Choroid plexus epithelial cell (primary cell): ENCODE data around the gene PDZD2.

Source experiments
- DNase-seq: peaks from one replicate; pipeline ENCODE4 v3.0.0-alpha.2; 2010; ENCODE audit warnings: low read depth
- H3K4me3 ChIP-seq: 2 replicates; pipeline ENCODE4 v1.5.1; 2011; ENCODE audit warnings: low read depth, mild to moderate bottlenecking, control low read depth, low read length, moderate library complexity
- TF ChIP-seq, protein P1 (sequence below): conservative IDR thresholded peaks from 2 replicates; pipeline ENCODE4 v1.5.1; 2011; ENCODE audit warnings: low read depth, mild to moderate bottlenecking, control low read depth, inconsistent platforms, low read length, moderate library complexity

PDZD2 gene

DNA sequence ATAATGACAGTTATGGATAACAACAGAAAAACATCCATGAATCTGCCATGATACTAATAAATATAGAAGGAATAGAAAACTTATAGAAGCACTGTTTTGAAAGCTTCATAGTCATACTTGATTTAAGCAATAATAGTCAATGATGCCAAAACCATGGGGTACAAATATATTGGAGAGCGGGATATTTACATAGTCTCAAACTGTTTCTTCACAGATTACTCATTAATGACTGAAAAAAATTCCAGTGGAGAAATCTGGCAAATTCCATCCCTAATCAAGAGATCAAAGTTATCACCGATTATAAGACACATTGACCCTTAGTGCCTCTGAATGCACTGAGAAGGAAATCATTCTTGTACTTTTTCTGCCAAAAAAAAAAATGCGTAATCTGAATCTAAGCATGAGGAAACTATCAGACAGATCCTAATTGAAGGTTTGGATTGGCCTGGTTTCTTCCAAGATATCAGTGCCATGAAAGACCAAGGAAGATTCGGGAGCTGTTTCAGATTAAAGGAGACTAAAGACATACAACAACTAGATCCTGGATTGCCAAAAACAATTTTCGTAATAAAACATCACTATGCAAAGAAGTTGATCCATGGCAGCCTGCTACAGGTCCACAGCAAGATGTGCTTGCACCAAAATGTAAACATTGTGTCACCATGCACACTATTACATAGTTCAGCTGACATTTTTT is 429.0 kb downstream of the PDZD2 start:
- H3K4me3 ChIP-seq = no peak overlapping the region
- TF ChIP-seq, protein P1, sequence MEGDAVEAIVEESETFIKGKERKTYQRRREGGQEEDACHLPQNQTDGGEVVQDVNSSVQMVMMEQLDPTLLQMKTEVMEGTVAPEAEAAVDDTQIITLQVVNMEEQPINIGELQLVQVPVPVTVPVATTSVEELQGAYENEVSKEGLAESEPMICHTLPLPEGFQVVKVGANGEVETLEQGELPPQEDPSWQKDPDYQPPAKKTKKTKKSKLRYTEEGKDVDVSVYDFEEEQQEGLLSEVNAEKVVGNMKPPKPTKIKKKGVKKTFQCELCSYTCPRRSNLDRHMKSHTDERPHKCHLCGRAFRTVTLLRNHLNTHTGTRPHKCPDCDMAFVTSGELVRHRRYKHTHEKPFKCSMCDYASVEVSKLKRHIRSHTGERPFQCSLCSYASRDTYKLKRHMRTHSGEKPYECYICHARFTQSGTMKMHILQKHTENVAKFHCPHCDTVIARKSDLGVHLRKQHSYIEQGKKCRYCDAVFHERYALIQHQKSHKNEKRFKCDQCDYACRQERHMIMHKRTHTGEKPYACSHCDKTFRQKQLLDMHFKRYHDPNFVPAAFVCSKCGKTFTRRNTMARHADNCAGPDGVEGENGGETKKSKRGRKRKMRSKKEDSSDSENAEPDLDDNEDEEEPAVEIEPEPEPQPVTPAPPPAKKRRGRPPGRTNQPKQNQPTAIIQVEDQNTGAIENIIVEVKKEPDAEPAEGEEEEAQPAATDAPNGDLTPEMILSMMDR = no peak
- DNase-seq = no peak

DNA sequence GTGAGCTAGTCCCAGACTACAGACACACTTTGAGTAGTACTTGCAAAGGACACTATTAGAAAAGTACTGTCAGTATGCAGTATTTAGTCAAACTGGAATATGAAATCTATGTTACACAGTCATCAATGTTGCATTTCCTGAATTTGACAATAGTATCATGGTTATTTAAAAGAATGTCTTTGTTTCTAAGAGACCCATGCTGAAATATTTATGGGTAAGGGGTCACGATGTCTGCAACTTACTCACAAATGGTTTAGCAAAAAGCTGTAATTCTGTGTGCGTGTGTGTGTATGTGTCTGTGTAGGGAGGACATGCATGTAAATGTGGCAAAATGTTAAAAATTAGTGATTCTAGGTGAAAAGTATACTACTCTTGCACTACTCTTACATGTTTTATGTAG is 429.6 kb downstream of the PDZD2 start:
- DNase-seq = no peak
- no peak overlapping the region for H3K4me3 ChIP-seq
- TF ChIP-seq, protein P1 = no peak

DNA sequence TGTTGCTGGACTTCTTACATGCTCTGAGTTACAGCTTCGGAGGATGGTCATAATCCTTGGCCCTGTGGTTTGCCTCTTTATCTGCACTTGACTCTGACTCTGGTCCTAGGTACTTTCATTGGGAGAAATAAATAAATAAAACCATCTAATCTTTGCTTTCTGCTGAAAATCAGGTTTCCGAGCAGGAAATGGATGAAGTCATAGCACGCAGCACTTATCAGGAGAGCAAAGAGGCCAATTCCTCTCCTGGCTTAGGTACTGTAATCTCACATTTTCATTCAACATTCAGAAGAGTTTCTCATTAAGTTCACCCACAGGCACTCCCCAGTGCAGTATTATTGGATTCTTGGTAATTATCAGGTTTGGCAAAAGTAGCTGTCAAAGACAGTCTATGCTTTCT is 430.5 kb downstream of the PDZD2 start:
- H3K4me3 ChIP-seq = no peak overlapping the region
- TF ChIP-seq, protein P1 = no peak

DNA sequence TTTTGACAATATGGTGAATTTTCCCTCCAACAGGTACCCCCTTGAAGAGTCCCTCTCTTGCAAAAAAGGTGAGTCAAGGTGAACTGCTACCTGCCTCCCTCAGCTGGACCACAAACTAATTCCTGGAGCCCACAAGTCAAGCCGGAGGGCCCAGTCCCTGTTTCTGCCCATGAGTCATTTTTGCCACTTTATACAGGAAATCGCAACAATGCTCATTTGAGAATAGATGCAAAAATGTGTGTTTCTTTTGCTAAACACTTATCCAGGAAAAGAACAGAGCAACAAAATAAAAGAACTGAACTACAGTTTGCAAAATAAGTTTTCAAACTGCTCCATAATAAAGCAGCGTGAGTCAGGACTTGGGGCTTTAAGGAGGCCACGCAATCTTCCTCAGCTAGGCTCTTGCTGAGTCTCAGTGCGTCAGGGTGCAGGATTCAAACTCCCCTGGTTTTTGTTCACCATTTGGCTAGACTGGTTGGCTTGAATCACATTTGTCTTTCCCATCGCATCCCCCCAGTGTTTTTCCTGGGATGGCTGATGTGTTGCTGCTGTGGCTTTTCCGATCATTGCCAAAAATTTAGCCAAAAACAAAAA is 432.5 kb downstream of the PDZD2 start:
- H3K4me3 ChIP-seq = no peak overlapping the region
- TF ChIP-seq, protein P1 = no peak
- no peak for DNase-seq

More for the DNA sequence above, 430.5 kb downstream of the PDZD2 start:
- DNase-seq = no peak

DNA sequence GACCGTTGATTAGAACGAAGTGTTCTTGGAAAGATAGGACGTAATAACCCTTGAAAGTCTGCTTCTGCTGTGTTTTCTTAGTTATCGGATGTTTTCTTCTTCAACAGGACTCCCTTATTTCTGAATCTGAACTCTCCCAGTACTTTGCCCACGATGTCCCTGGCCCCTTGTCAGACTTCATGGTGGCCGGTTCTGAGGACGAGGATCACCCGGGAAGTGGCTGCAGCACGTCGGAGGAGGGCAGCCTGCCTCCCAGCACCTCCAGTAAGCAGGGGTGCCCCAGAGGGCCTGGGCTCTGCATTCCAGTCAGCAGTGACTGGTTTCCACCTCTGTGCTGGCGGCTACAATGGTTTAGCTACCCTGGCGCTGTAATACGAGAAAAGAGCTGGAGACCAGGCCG is 433.1 kb downstream of the PDZD2 start:
- no peak overlapping the region for H3K4me3 ChIP-seq
- TF ChIP-seq, protein P1 = no peak

DNA sequence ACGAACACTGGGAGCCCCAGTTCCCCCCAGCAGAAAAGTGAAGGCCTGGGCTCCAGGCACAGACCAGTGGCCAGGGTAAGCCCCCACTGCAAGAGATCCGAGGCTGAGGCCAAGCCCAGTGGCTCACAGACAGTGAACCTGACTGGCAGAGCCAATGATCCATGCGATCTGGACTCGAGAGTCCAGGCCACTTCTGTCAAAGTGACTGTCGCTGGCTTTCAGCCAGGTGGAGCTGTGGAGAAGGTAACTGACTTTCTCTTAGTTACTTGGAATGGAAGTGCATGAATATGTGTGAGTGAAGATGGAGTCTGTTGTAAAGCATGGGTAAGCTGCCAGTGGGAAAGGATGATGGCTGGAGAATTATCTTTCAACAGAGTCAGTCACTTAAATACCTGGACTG is 435.5 kb downstream of the PDZD2 start:
- no peak overlapping the region for H3K4me3 ChIP-seq
- TF ChIP-seq, protein P1 = no peak
- no peak for DNase-seq

More for the DNA sequence above, 433.1 kb downstream of the PDZD2 start:
- DNase-seq = no peak
